ENCODE measurements around the gene IGSF21.

The IGSF21 gene

GRCh38 chr1:18118491-18118890 is 10.9 kb downstream of the IGSF21 start:
- no peak for FAIRE-seq
- DNase-seq (ENCODE audit: low spot score): no peak

GRCh38 chr1:18119289-18119688 is 11.7 kb downstream of the IGSF21 start:
- no peak for FAIRE-seq
- DNase-seq (ENCODE audit: low spot score): no peak

DNA sequence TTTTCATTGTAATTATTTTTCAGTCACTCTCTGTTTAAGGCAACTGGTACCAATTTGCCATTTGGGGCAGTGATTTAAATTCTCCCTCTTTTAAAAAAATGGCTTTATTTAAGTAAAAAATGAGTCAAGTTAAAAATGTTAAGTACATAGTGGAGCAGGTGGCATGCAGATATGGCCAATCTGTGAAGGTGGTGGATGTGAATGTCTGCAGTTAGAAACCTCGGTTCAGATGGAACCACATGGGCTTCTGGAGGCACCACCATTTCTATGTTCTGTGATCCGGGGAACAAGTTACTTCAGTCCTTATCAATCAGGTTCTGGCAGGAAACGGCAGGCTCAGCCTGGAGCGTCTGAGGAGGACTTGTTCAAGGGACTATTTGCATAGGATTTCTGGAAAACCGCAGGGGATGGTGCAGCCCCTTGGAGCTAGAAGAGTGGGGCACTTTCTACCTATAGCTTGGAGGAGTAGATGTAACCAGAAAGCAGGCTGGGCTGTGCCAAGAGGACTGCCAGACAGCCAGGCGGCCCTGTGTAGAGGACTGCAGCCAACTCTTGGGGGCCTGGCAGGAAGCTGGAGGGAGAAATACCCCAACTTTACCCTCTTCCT is 12.3 kb downstream of the IGSF21 start:
- no peak for DNase-seq (ENCODE audit: low spot score)
- no peak for FAIRE-seq

GRCh38 chr1:18120638-18121037 is 13.0 kb downstream of the IGSF21 start:
- no peak for FAIRE-seq
- no peak for DNase-seq (ENCODE audit: low spot score)

GRCh38 chr1:18121072-18121820 is 13.6 kb downstream of the IGSF21 start:
- DNase-seq (ENCODE audit: low spot score): no peak
- no peak for FAIRE-seq

- DNase-seq (ENCODE audit: low spot score): no peak
- no peak for FAIRE-seq
Measured at GRCh38 chr1:18123467-18123992, 15.9 kb downstream of the IGSF21 start.

DNA sequence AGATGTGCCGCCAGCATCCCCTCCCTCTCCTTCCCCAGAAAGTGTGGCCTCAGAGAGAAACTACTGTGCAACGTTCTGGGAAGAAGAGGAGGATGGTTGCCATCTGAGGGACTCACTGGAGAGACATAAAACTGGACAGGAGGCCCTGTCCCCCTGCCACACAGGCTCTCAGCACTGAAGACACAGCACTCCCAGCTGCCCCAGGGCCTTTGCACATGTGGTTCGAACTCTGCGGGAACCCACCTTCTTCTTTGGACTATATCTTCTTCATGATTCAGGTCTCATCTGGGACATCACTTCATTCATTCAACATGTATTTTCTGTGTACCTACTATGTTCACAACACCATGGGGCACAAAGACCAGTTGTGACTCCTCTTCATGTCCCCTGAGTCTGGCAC is 17.4 kb downstream of the IGSF21 start:
- DNase-seq (ENCODE audit: low spot score) (no peak), FAIRE-seq (no peak)

- FAIRE-seq (no peak), DNase-seq (ENCODE audit: low spot score) (no peak)
Measured at GRCh38 chr1:18126616-18127015, 19.0 kb downstream of the IGSF21 start.

GRCh38 chr1:18128298-18128697 is 20.7 kb downstream of the IGSF21 start:
- no peak for FAIRE-seq
- DNase-seq (ENCODE audit: low spot score): no peak

DNA sequence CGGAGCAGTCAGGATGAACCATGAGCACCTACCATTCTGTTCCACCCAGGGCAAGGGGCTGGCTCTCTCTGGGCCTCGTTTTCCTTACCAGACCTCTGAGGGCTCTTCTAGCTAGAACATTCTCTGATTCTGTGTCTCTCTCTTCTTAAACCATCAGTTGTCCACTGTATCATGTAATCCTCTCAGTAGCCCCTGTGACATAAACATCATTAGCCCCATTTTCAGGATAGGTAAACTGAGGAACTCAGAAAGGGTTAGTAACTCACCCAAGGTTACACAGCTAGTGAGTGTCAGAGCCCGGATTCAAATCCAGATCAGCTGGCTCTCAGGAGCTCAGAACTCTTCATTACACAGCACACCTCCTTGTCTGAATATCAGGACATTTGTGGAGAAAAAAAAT is 22.8 kb downstream of the IGSF21 start:
- DNase-seq (ENCODE audit: low spot score) (no peak), FAIRE-seq (no peak)

GRCh38 chr1:18132022-18132710 is 24.6 kb downstream of the IGSF21 start:
- DNase-seq (ENCODE audit: low spot score): no peak
- no peak for FAIRE-seq

- no peak for FAIRE-seq
Measured at GRCh38 chr1:18132711-18133541, 25.3 kb downstream of the IGSF21 start.

GRCh38 chr1:18134324-18135046 is 26.9 kb downstream of the IGSF21 start:
- FAIRE-seq (no peak), DNase-seq (ENCODE audit: low spot score) (no peak)

More at GRCh38 chr1:18132711-18133541, 25.3 kb downstream of the IGSF21 start:
- no peak for DNase-seq (ENCODE audit: low spot score)

DNA sequence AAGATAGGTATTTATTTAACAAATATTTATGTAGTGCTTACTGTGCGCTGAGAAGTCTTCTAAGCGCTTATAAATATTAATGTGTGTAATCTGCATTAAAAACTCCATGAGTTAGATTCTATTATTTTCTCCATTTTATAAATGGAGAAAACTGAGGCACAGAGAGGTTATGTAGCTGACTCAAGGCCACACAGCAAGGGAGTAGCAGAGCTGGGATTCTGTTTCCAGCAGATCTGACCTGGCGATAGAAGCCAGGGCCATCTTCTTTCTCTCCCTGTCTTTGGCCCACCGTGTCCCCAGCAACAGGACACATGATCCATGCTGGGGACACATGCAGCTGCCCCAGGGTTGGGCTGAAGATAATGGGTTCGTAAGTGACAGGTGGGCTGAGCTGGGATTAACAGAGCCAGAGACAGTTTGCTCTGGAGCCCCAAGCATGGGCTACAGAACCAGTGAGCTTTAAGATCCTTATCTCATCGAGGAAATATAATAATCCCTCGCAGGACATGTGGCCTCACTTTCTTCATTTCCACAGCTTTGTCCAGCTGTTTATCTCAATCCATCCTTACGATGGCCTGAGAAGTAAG is 30.3 kb downstream of the IGSF21 start:
- DNase-seq (ENCODE audit: low spot score) (no peak), FAIRE-seq (no peak)

- FAIRE-seq: no peak
- DNase-seq (ENCODE audit: low spot score): no peak
Measured at GRCh38 chr1:18139198-18139981, 31.8 kb downstream of the IGSF21 start.

DNA sequence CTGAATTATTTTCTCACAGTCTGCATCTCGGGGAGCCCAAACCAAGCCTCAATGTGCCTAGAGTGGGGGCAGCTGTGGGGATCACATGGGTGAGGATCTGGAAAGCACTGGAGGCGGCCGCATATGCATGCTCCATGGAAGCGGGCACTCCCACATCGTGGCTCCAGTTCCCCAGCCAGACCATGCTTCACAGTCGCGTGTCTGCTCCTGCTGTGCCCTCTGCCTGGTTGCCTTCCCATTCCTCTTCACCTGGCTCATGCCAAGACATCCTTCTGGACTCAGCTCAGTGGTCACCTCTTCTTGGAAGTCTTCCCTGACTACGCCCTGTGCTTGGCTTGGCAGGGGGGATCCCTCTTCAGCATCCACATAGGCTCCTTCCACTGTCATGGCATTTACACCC is 32.8 kb downstream of the IGSF21 start:
- no peak for FAIRE-seq

GRCh38 chr1:18141661-18142060 is 34.1 kb downstream of the IGSF21 start:
- DNase-seq (ENCODE audit: low spot score) (no peak), FAIRE-seq (no peak)

More for the DNA sequence above, 32.8 kb downstream of the IGSF21 start:
- DNase-seq (ENCODE audit: low spot score): no peak

DNA sequence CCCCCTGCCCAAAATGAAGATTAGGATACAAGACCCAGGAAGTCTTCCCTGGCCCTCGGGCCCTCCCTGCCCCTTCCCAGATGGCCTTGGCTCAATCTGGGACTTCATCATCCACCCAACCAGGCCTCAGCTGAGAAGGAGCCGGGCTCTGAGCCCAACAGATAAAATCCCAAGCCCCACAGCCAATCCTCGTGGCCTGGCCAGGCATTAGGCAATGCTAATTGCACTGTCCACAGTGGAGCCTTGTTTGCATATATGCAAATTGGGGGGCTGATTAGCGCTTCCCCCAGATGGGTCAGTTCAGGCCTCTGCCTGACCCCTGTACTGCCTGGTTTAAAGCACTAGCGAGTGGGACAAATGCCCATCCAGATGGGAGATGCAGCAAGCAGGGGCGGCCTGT is 34.9 kb downstream of the IGSF21 start:
- FAIRE-seq (no peak), DNase-seq (ENCODE audit: low spot score) (no peak)

GRCh38 chr1:18142969-18143368 is 35.4 kb downstream of the IGSF21 start:
- FAIRE-seq: no peak
- no peak for DNase-seq (ENCODE audit: low spot score)

GRCh38 chr1:18144062-18144461 is 36.5 kb downstream of the IGSF21 start:
- no peak for DNase-seq (ENCODE audit: low spot score)
- no peak for FAIRE-seq

Measured in urothelium cell line (cell line).